Ammon's horn (tissue), 1 donor: ENCODE measurements around the gene CEP70.
A peak's percentile ranks its signal among the peaks of the same experiment; 100 is the strongest.
"Not testable (repeated sequence)": the region's sequence is repeated elsewhere in the genome, so short reads cannot be mapped to it uniquely, and the experiment has no call there.

Experiments used
- DNase-seq: peaks from one replicate; pipeline ENCODE4 v3.0.0-alpha.2; 2016; ENCODE audit warnings: low spot score

CEP70 gene

DNA sequence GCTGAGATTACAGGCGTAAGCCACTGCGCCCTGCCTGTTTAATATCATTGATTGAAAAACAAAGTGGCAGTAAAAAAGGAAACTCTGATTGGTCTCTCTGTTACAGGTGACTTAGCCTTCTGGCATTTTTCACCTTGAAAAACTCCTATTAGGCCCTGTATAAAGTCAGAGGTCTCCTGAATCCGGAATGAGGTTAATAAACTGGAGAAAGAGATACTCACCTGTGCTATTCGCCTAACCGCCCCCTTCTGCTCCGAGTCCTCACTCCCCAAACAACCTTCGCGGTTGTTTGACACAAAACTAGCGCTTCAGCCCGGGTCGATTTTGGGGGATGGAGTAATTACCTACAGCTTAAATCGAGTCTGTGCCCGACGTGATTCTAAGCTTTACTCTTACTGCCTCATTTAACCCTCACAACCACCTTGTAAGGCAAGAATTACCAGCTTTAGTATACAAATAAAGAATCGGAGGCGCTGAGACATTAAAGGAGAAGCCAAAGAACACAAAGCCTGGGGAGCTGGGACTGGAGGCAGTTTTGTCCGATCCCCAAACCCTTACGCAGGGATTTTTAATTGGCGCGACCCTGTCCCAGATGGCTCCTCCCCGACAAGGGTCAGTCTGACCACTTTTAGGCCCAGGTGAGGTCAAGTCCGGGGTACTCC is 441 bp downstream of the CEP70 start:
- DNase-seq = peak; percentile 14

- DNase-seq = no peak
These were observed 2.7 kb downstream of the CEP70 start for GRCh38 chr3:138591392-138591791.

DNA sequence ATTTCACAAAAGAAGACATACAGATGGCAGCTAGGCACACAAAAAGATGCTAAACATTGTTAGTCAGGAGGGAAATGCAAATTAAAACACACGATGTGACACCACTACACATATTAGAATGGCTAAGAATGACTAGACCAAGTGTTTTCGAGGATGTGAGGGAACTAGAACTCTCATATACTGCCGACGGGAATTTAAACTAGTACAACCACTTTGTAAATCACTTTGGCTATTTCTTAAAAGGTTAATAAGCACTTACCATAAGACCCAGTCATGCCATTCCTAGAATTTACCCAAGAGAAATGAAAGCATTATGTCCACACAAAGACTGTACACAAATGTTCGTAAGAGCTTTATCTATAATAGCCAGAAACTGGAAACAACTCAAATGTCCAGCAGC is 5.6 kb downstream of the CEP70 start:
- DNase-seq = no peak

DNA sequence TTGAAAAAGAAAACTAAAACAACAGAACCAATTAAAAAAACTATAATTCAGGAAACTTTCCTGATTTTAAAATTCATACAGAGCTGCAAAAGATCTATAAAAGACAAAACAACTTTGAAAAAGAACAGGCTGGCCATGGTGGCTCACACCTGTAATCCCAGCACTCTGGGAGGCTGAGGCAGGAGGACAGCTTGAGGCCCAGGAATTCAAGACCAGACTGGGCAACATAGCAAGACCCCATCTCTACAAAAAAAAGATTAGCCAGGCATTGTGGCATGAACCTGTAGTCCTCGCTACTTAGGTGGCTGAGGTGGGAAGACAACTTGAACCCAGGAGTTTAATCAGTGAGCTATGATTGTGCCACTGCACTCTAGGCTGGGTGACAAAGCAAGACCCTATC is 6.7 kb downstream of the CEP70 start:
- no peak for DNase-seq

GRCh38 chr3:138578961-138579574 is 15.0 kb downstream of the CEP70 start:
- no peak for DNase-seq

DNA sequence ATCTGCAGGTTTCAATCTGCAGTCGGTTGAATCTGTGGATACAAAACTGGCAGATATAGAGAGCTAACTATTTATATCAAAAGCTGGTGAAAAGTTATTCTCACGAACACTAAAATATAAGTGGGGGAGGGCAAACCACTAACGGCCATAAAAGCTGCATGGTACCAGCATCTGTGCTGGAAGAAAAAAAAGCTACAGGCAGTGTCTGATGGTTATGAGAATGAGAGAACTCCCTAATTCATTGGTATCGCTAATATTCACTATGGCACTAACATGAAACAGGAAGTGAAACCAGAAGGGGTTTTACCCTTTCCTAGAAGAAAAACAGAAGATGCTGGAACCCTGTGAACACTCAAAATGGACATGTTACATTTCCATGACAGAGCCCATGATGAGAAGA is 15.9 kb downstream of the CEP70 start:
- DNase-seq = no peak

- DNase-seq = no peak
These were observed 20.9 kb downstream of the CEP70 start for GRCh38 chr3:138573138-138573537.

DNA sequence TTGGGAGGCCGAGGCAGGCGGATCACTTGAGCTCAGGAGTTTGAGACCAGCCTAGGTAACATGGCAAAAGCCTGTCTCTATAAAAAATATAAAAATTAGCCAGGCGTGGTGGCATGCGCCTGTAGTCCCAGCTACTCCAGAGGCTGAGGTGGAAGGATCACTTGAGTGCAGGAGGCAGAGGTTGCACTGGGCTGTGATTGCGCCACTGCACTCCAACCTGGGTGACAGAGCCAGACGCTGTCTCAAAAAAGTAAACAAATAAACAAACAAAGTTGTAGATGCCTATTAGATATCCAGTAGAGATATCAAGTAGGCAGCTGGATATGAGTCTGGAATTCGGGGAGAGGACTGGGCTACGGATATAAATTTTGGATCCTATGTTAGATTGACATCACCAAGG is 24.4 kb downstream of the CEP70 start:
- not testable (repeated sequence) for DNase-seq

GRCh38 chr3:138569090-138569489 is 25.0 kb downstream of the CEP70 start:
- no peak for DNase-seq

DNA sequence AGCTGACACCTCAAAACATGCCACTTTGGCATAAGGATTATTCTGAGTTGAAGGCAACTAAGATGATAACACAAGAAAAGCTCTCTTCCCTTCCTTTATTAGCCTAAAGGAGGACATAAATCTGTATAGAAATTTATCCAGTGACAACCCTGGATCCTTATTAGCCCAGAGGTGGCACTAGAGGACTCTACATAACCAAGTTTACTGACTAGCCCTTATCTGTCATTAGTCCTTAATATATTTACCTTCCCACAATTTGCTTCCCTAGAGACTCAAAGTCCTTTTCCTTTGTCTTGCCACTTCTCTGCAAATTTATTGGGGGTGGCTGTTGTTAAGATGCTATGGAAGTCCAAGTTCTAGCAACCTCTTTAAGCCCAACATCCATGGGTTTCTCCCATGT is 26.7 kb downstream of the CEP70 start:
- no peak for DNase-seq

GRCh38 chr3:138566293-138566692 is 27.8 kb downstream of the CEP70 start:
- DNase-seq = not testable (repeated sequence)

GRCh38 chr3:138562902-138563301 is 31.2 kb downstream of the CEP70 start:
- not testable (repeated sequence) for DNase-seq

GRCh38 chr3:138560501-138560900 is 33.6 kb downstream of the CEP70 start:
- no peak for DNase-seq

- no peak for DNase-seq
These were observed 34.9 kb downstream of the CEP70 start for GRCh38 chr3:138559134-138559533.

- not testable (repeated sequence) for DNase-seq
These were observed 39.3 kb downstream of the CEP70 start for GRCh38 chr3:138554775-138555174.

GRCh38 chr3:138550958-138551357 is 43.1 kb downstream of the CEP70 start:
- not testable (repeated sequence) for DNase-seq

DNA sequence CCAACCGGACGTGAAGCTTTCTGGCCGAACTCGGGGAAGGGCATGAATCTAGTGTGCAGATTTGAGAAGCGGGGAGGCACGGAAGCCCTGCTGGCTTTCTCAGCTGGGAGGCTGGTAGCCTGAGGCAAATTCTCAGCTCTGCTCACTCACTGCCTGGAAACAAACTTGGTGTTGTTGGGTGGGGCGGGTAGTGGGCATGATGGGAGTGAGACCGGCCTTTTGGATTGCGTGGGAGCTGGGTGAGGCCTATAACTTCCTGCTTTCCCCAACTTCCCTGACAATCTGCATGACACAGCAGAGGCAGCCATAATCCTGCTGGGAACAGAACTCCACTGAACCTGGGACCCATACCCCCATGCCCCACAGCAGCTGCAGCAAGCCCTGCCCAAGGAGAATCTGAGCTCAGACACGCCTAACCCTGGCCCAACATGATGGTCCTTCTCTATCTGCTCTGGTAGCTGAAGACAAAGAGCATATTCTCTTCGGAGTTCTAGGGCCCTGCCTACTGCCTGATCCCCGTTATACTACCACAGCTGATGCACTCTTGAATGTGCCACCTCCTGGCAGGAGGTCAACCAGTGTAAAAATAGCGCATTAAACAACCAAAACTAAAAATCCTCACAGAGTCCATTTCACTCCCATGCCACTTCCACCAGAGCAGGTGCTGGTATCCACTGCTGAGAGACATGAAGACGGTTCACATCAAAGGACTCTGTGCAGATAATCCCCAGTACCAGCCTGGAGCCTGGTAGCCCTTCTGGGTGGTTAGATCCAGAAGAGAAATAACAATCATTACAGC is 44.7 kb downstream of the CEP70 start:
- no peak for DNase-seq

DNA sequence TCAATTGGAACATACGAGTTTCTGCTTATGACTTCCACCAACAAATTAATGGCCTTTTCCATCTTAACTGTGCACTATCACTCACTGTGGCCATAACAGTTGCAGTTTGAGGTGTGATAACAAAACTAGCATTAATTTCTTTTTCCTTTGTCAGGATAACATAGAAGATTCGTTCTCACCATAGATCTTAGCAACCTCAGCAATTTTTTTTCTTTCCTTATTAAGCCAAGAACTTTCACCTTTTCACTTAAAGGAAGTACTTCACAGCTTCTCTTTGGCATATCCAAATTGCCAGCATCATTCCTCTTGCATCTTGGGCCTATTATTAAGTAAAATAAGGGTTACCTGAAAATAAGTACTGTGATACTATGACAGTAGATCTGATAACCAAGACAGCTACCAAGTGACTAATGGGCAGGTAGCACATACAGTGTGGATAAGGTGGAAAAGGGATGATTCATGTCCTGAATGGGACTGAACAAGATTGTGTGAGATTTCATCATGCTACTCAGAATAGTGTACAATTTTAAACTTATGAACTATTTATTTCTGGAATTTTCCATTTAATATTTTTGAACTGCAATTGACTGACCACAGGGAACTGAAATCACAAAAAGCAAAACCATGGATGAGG is 46.6 kb downstream of the CEP70 start:
- no peak for DNase-seq

DNA sequence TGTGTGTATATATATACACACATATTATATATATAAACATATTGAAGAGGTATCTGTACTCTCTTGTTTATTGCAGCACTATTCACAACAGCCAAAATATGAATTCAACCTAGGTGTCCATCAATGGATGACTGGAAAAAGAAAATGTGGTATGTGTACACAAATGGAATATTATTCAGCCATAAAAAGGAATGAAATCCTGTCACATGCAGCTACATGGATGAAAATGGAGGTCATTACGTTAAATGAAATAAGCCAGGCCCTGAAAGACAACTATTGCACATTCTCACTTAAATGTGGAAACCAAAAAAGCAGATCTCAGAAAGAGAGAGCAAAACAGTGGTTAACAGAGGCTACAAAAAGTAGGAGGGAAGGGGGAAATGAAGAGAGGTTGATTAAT is 49.5 kb downstream of the CEP70 start:
- no peak for DNase-seq

DNA sequence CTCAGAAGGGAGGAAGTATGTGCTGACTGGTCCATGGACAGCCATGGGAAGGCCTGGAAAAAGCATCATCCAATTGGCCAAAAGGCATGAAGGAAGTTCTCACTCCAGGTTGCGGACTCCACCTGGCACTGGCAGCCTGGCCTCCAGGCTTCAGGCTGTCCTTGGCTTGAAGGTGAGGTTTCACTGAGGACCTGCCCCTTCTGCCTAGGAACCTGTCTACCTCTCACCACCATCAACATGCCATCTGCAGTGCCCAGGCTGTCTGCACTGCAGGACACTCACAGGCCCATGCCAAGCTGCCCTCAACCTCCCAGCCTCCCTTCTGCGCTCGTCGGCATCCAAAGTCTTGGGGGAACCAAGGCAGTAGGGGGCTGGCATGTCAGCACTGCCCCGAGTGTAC is 51.1 kb downstream of the CEP70 start:
- DNase-seq = no peak

- DNase-seq = no peak
These were observed 54.7 kb downstream of the CEP70 start for GRCh38 chr3:138539352-138539751.

- DNase-seq = not testable (repeated sequence)
These were observed 72.6 kb downstream of the CEP70 start for GRCh38 chr3:138521445-138521844.
